ENCODE measurements around the gene NKD1. TPM values are rescaled to one million over a fixed set of nuclear protein-coding genes. Genes with fewer than 3 reads are reported as not detected.

NKD1 gene
- polyA plus RNA-seq, 1 experiment, result not detected

GRCh38 chr16:50601341-50601740 is 53.1 kb downstream of the NKD1 start:
- peaks cover 12% of the 10 kb centered on the region for H3K27me3 ChIP-seq (ENCODE audit: control insufficient read depth, insufficient read depth, low read length)
- CTCF ChIA-PET, result interaction anchor here (0.9 kb wide), 1 partner anchor 205 kb away, joined by 3 read pairs; no protein-coding TSS in a partner anchor
- no peak for DNase-seq (ENCODE audit: low read depth, low spot score)
- POLR2A ChIA-PET, result no interaction called here
- TF ChIP-seq CTCF (IDR thresholded peaks at IDR 0.05; ENCODE audit: low read depth, low read length), result no peak
- no peak overlapping the region for H3K4me3 ChIP-seq (ENCODE audit: low read depth, low read length)
- no peak overlapping the region for H3K27ac ChIP-seq (ENCODE audit: low read depth, low read length)
- no peaks in the 10 kb centered on the region; the same call in 1 of the 2 replicates for H3K9me3 ChIP-seq (ENCODE audit: control insufficient read depth, insufficient read depth, low read length)

DNA sequence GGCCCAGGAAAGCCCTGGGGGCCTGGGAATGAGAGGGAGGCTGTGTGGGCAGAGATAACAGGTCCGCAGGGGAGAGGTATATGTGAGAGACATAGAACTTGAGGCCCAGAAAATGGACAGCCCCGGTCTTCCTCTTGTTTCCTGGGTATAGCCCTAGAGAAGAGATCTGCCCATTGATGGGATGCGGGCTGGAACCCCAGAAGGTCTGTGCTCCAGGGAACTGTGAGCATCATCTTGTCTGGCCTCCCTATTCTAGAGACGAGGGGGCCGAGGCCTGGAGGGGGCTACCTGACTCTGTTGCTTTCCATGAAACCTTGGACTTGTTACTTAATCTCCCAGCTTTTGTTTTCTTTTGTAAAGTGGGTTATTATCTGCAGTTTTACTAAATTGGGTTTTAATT is 53.9 kb downstream of the NKD1 start:
- Histone ChIP-seq H3K9me3 (ENCODE audit: control insufficient read depth, insufficient read depth, low read length) (no peaks in the 10 kb centered on the region; the same call in 1 of the 2 replicates), H3K27me3 (ENCODE audit: control insufficient read depth, insufficient read depth, low read length) (peaks cover 12% of the 10 kb centered on the region), H3K27ac (ENCODE audit: low read depth, low read length) (no peak overlapping the region), H3K4me3 (ENCODE audit: low read depth, low read length) (no peak overlapping the region)
- POLR2A ChIA-PET, result no interaction called here
- no peak for DNase-seq (ENCODE audit: low read depth, low spot score)
- CTCF ChIA-PET, result interaction anchor here (0.9 kb wide), 1 partner anchor 204 kb away, joined by 3 read pairs; no protein-coding TSS in a partner anchor
- no peak for TF ChIP-seq CTCF (IDR thresholded peaks at IDR 0.05; ENCODE audit: low read depth, low read length)

DNA sequence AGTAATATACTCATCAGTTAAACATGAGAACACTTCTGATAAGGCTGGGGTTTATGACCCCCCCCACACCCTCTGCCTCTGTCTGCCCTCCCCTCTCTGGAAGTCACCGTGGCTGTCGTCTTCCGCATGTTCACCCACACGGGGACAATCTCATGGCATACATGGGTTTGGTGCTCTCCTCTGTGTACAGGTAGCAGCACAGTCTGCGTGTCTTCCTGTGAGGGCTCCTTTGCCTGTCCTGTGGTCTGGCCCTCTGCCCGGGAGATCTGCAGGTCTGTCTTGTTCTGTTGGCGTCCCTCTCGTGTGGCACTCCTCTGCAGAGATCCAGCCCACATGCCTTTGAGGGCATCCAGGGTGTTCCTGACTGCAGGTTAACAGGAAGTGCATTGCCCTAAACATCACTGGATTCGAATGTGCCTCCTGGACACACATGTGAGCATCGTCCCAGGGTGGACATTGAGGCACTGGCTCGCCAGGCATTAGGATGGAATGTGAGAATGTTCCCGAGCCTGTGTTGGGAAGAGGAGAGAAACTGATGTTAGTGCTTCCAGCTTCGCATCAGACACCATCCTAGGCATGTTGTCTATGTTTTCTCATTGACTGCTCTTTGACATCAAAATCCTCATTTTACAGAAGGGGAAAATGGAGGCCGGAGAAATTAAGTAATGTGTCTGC is 54.5 kb downstream of the NKD1 start:
- Histone ChIP-seq H3K9me3 (ENCODE audit: control insufficient read depth, insufficient read depth, low read length) (no peaks in the 10 kb centered on the region; the same call in 1 of the 2 replicates), H3K27me3 (ENCODE audit: control insufficient read depth, insufficient read depth, low read length) (peaks cover 12% of the 10 kb centered on the region), H3K4me3 (ENCODE audit: low read depth, low read length) (no peak overlapping the region), H3K27ac (ENCODE audit: low read depth, low read length) (no peak overlapping the region)
- no peak for TF ChIP-seq CTCF (IDR thresholded peaks at IDR 0.05; ENCODE audit: low read depth, low read length)
- ChIA-PET POLR2A (no interaction called here), CTCF (interaction anchor here (2.1 kb wide), 1 partner anchor 63 kb away, joined by 7 read pairs; no protein-coding TSS in a partner anchor)
- DNase-seq (ENCODE audit: low read depth, low spot score), result no peak

- Histone ChIP-seq H3K4me3 (ENCODE audit: low read depth, low read length) (no peak overlapping the region), H3K27me3 (ENCODE audit: control insufficient read depth, insufficient read depth, low read length) (peaks cover 15% of the 10 kb centered on the region), H3K27ac (ENCODE audit: low read depth, low read length) (no peak overlapping the region), H3K9me3 (ENCODE audit: control insufficient read depth, insufficient read depth, low read length) (no peaks in the 10 kb centered on the region; the same call in 1 of the 2 replicates)
- TF ChIP-seq CTCF (IDR thresholded peaks at IDR 0.05; ENCODE audit: low read depth, low read length), result no peak
- ChIA-PET POLR2A (no interaction called here), CTCF (interaction anchor here (2.1 kb wide), 1 partner anchor 62 kb away, joined by 7 read pairs; no protein-coding TSS in a partner anchor)
- no peak for DNase-seq (ENCODE audit: low read depth, low spot score)
These were observed 55.2 kb downstream of the NKD1 start for GRCh38 chr16:50603206-50604064.

DNA sequence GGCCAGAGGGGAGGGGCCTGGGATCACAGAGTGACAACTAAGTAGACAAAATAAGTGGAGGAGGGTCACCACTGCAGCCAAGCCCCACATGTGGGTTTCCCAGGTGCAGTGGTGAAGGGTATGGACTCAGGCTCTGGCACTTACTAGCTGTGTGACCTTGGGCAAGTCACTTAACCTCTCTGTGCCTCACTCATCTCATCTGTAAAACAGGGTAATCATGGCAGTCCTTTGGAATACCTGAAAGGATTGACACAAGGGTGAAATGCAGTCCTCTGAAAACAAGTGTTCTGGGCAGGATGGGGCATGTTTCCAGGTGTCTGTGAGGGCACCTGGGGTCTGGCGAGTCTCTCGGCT is 55.8 kb downstream of the NKD1 start:
- H3K9me3 ChIP-seq (ENCODE audit: control insufficient read depth, insufficient read depth, low read length), result no peaks in the 10 kb centered on the region; the same call in 1 of the 2 replicates
- no peak overlapping the region for H3K4me3 ChIP-seq (ENCODE audit: low read depth, low read length)
- ChIA-PET CTCF (interaction anchor here (2.1 kb wide), 1 partner anchor 61 kb away, joined by 7 read pairs; no protein-coding TSS in a partner anchor), POLR2A (no interaction called here)
- peaks cover 16% of the 10 kb centered on the region for H3K27me3 ChIP-seq (ENCODE audit: control insufficient read depth, insufficient read depth, low read length)
- no peak for TF ChIP-seq CTCF (IDR thresholded peaks at IDR 0.05; ENCODE audit: low read depth, low read length)
- no peak overlapping the region for H3K27ac ChIP-seq (ENCODE audit: low read depth, low read length)
- no peak for DNase-seq (ENCODE audit: low read depth, low spot score)
